GM19372 (cell line): ENCODE measurements around the gene OPA3.

ENCODE experiments used
- ATAC-seq: cut with Tn5 transposase; IDR thresholded peaks from one replicate; pipeline ENCODE4 v1.9.1; 2021; ENCODE audit warnings: mild to moderate bottlenecking, low read depth, moderate library complexity; ENCODE audit not compliant: unreplicated experiment

The OPA3 gene

GRCh38 chr19:45599286-45599685 is 14.7 kb upstream of the OPA3 start:
- ATAC-seq, result no peak

GRCh38 chr19:45598267-45599001 is 13.8 kb upstream of the OPA3 start:
- ATAC-seq, result no peak

- no peak for ATAC-seq
These were observed 13.0 kb upstream of the OPA3 start for GRCh38 chr19:45597425-45598111.

GRCh38 chr19:45595814-45596213 is 11.2 kb upstream of the OPA3 start:
- no peak for ATAC-seq

GRCh38 chr19:45593520-45593919 is 8.9 kb upstream of the OPA3 start:
- ATAC-seq, result no peak

GRCh38 chr19:45592366-45592765 is 7.8 kb upstream of the OPA3 start:
- no peak for ATAC-seq

GRCh38 chr19:45591638-45592005 is 7.0 kb upstream of the OPA3 start:
- no peak for ATAC-seq

GRCh38 chr19:45591004-45591637 is 6.5 kb upstream of the OPA3 start:
- no peak for ATAC-seq

- ATAC-seq, result no peak
These were observed 5.8 kb upstream of the OPA3 start for GRCh38 chr19:45590300-45591003.

- no peak for ATAC-seq
These were observed 5.2 kb upstream of the OPA3 start for GRCh38 chr19:45589768-45590167.

GRCh38 chr19:45587873-45588272 is 3.3 kb upstream of the OPA3 start:
- ATAC-seq, result no peak

GRCh38 chr19:45585158-45585577 is 566 bp upstream of the OPA3 start:
- ATAC-seq, result no peak

- no peak for ATAC-seq
These were observed 3.0 kb downstream of the OPA3 start for GRCh38 chr19:45581576-45581975.

- no peak for ATAC-seq
These were observed 5.7 kb downstream of the OPA3 start for GRCh38 chr19:45578861-45579260.

- ATAC-seq, result no peak
These were observed 7.3 kb downstream of the OPA3 start for GRCh38 chr19:45577111-45577905.

GRCh38 chr19:45576682-45577081 is 7.9 kb downstream of the OPA3 start:
- no peak for ATAC-seq

GRCh38 chr19:45575216-45575615 is 9.4 kb downstream of the OPA3 start:
- ATAC-seq, result no peak

GRCh38 chr19:45574526-45574925 is 10.1 kb downstream of the OPA3 start:
- no peak for ATAC-seq

- no peak for ATAC-seq
These were observed 13.0 kb downstream of the OPA3 start for GRCh38 chr19:45571457-45572220.
